NT2/D1 (cell line): ENCODE results near the gene EEFSEC.

Experiments
- SUZ12 ChIP-seq: IDR thresholded peaks from 2 replicates; pipeline ENCODE4 v1.6.1; 2011; ENCODE audit not compliant: insufficient read length, insufficient read depth; ENCODE audit errors: extremely low read depth
- YY1 ChIP-seq: IDR thresholded peaks from 2 replicates; pipeline ENCODE4 v1.6.1; 2011; ENCODE audit not compliant: insufficient read length, insufficient read depth
- ZNF274 ChIP-seq: IDR thresholded peaks from 2 replicates; pipeline ENCODE4 v1.6.1; 2011; ENCODE audit warnings: mild to moderate bottlenecking, low read depth, low read length

- TF ChIP-seq ZNF274 (no peak), YY1 (no peak), SUZ12 (no peak)
Measured at GRCh38 chr3:128226186-128226725, 73.0 kb downstream of the EEFSEC start.
